NCI-H2029 (cell line): Measurements from ENCODE around the gene EZH1.

Experiments
- DNase-seq: peaks from one replicate; lab custom pipeline; 2025; lab: John Stamatoyannopoulos, UW

EZH1 gene

GRCh38 chr17:42709561-42709960, 35.3 kb downstream of the EZH1 start:
- DNase-seq, result no peak

GRCh38 chr17:42708588-42708987, 36.3 kb downstream of the EZH1 start:
- DNase-seq, result no peak

- DNase-seq, result no peak
Observed at GRCh38 chr17:42706732-42707131, 38.1 kb downstream of the EZH1 start.

GRCh38 chr17:42704837-42705494, 39.9 kb downstream of the EZH1 start:
- no peak for DNase-seq

GRCh38 chr17:42704490-42704836, 40.4 kb downstream of the EZH1 start:
- DNase-seq, result no peak

- no peak for DNase-seq
Observed at GRCh38 chr17:42702446-42702845, 42.4 kb downstream of the EZH1 start.

- DNase-seq, result no peak
Observed at GRCh38 chr17:42700586-42701289, 44.1 kb downstream of the EZH1 start.

- no peak for DNase-seq
Observed at GRCh38 chr17:42699415-42699740, 45.5 kb downstream of the EZH1 start.

GRCh38 chr17:42698736-42699414, 46.0 kb downstream of the EZH1 start:
- DNase-seq, result no peak

GRCh38 chr17:42697108-42697811, 47.6 kb downstream of the EZH1 start:
- no peak for DNase-seq

- DNase-seq, result no peak
Observed at GRCh38 chr17:42695500-42695899, 49.3 kb downstream of the EZH1 start.

- DNase-seq, result no peak
Observed at GRCh38 chr17:42694524-42694923, 50.3 kb downstream of the EZH1 start.

GRCh38 chr17:42692489-42692888, 52.4 kb downstream of the EZH1 start:
- no peak for DNase-seq

- no peak for DNase-seq
Observed at GRCh38 chr17:42691021-42691545, 53.8 kb downstream of the EZH1 start.

GRCh38 chr17:42690596-42690995, 54.2 kb downstream of the EZH1 start:
- DNase-seq, result no peak

- no peak for DNase-seq
Observed at GRCh38 chr17:42687707-42688320, 57.0 kb downstream of the EZH1 start.

- no peak for DNase-seq
Observed at GRCh38 chr17:42686520-42687128, 58.2 kb downstream of the EZH1 start.

GRCh38 chr17:42685831-42686230, 59.0 kb downstream of the EZH1 start:
- DNase-seq, result no peak

GRCh38 chr17:42684929-42685556, 59.8 kb downstream of the EZH1 start:
- no peak for DNase-seq

GRCh38 chr17:42683407-42684034, 61.3 kb downstream of the EZH1 start:
- no peak for DNase-seq
